ENCODE results near the gene GRIA3.
"Not testable (repeated sequence)": the region's sequence is repeated elsewhere in the genome, so short reads cannot be mapped to it uniquely, and the experiment has no call there.

The GRIA3 gene

GRCh38 chrX:123493857-123494256, 309.8 kb downstream of the GRIA3 start:
- Histone ChIP-seq H3K9me3 (ENCODE audit: control insufficient read depth, insufficient read depth, low read length) (no peaks in the 10 kb centered on the region), H3K36me3 (ENCODE audit: insufficient read depth, low read length) (no peaks in the 10 kb centered on the region), H3K9ac (ENCODE audit: low read depth, low read length) (no peak overlapping the region), H3K4me1 (ENCODE audit: insufficient read depth, low read length) (peaks cover 10% of the 10 kb centered on the region; the same call in 1 of the 2 replicates)

GRCh38 chrX:123499787-123500186, 315.7 kb downstream of the GRIA3 start:
- no peaks in the 10 kb centered on the region for H3K9me3 ChIP-seq (ENCODE audit: control insufficient read depth, insufficient read depth, low read length)
- no peak overlapping the region for H3K9ac ChIP-seq (ENCODE audit: low read depth, low read length)
- no peaks in the 10 kb centered on the region for H3K4me1 ChIP-seq (ENCODE audit: insufficient read depth, low read length)
- no peaks in the 10 kb centered on the region for H3K36me3 ChIP-seq (ENCODE audit: insufficient read depth, low read length)

GRCh38 chrX:123504047-123504446, 320.0 kb downstream of the GRIA3 start:
- Histone ChIP-seq H3K9me3 (ENCODE audit: control insufficient read depth, insufficient read depth, low read length) (no peaks in the 10 kb centered on the region), H3K4me1 (ENCODE audit: insufficient read depth, low read length) (no peaks in the 10 kb centered on the region), H3K36me3 (ENCODE audit: insufficient read depth, low read length) (no peaks in the 10 kb centered on the region), H3K9ac (ENCODE audit: low read depth, low read length) (no peak overlapping the region)

GRCh38 chrX:123504630-123505270, 320.7 kb downstream of the GRIA3 start:
- Histone ChIP-seq H3K36me3 (ENCODE audit: insufficient read depth, low read length) (no peaks in the 10 kb centered on the region), H3K9me3 (ENCODE audit: control insufficient read depth, insufficient read depth, low read length) (no peaks in the 10 kb centered on the region), H3K9ac (ENCODE audit: low read depth, low read length) (no peak overlapping the region), H3K4me1 (ENCODE audit: insufficient read depth, low read length) (no peaks in the 10 kb centered on the region)

- Histone ChIP-seq H3K9me3 (ENCODE audit: control insufficient read depth, insufficient read depth, low read length) (peaks cover 9% of the 10 kb centered on the region; the same call in 1 of the 2 replicates), H3K36me3 (ENCODE audit: insufficient read depth, low read length) (no peaks in the 10 kb centered on the region), H3K4me1 (ENCODE audit: insufficient read depth, low read length) (no peaks in the 10 kb centered on the region), H3K9ac (ENCODE audit: low read depth, low read length) (no peak overlapping the region)
Observed at GRCh38 chrX:123513585-123514278, 329.7 kb downstream of the GRIA3 start.

GRCh38 chrX:123514279-123514640, 330.2 kb downstream of the GRIA3 start:
- H3K36me3 ChIP-seq (ENCODE audit: insufficient read depth, low read length); H3K9ac ChIP-seq (ENCODE audit: low read depth, low read length); H3K9me3 ChIP-seq (ENCODE audit: control insufficient read depth, insufficient read depth, low read length); H3K4me1 ChIP-seq (ENCODE audit: insufficient read depth, low read length): not testable (repeated sequence)

- Histone ChIP-seq H3K36me3 (ENCODE audit: insufficient read depth, low read length) (no peaks in the 10 kb centered on the region), H3K9me3 (ENCODE audit: control insufficient read depth, insufficient read depth, low read length) (peaks cover 9% of the 10 kb centered on the region; the same call in 1 of the 2 replicates)
Observed at GRCh38 chrX:123518791-123519190, 334.7 kb downstream of the GRIA3 start.

GRCh38 chrX:123525123-123525725, 341.1 kb downstream of the GRIA3 start:
- Histone ChIP-seq H3K4me1 (ENCODE audit: insufficient read depth, low read length) (no peaks in the 10 kb centered on the region), H3K9me3 (ENCODE audit: control insufficient read depth, insufficient read depth, low read length) (no peaks in the 10 kb centered on the region), H3K36me3 (ENCODE audit: insufficient read depth, low read length) (no peaks in the 10 kb centered on the region), H3K9ac (ENCODE audit: low read depth, low read length) (no peak overlapping the region)

More at GRCh38 chrX:123518791-123519190, 334.7 kb downstream of the GRIA3 start:
- H3K9ac ChIP-seq (ENCODE audit: low read depth, low read length): no peak overlapping the region
- H3K4me1 ChIP-seq (ENCODE audit: insufficient read depth, low read length): no peaks in the 10 kb centered on the region

GRCh38 chrX:123530726-123531125, 346.6 kb downstream of the GRIA3 start:
- not testable (repeated sequence) for H3K4me1 ChIP-seq (ENCODE audit: insufficient read depth, low read length); H3K9me3 ChIP-seq (ENCODE audit: control insufficient read depth, insufficient read depth, low read length); H3K9ac ChIP-seq (ENCODE audit: low read depth, low read length); H3K36me3 ChIP-seq (ENCODE audit: insufficient read depth, low read length)
